SJCRH30 (cell line): Measurements from ENCODE around the gene SF3A2. TPM values are rescaled to one million over a fixed set of nuclear protein-coding genes. Genes with fewer than 3 reads are reported as not detected.
A peak's percentile ranks its signal among the peaks of the same experiment; 100 is the strongest.

Source experiments
- DNase-seq, 2 experiments: peaks; one replicate each; pipeline ENCODE4 v3.0.0-alpha.2; 2015 to 2020
- H3K27ac ChIP-seq: fragments of 250-450 bp; sonication (Bioruptor Pico); 2 replicates; pipeline ENCODE4 v1.5.1; 2020; ENCODE audit warnings: mild to moderate bottlenecking, moderate library complexity
- H3K27me3 ChIP-seq: fragments of 250-450 bp; sonication (Bioruptor Pico); 2 replicates; pipeline ENCODE4 v1.5.1; 2020; ENCODE audit warnings: mild to moderate bottlenecking, moderate library complexity
- H3K36me3 ChIP-seq: fragments of 250-450 bp; sonication (Bioruptor Pico); 2 replicates; pipeline ENCODE4 v1.5.1; 2020; ENCODE audit warnings: mild to moderate bottlenecking, moderate library complexity
- H3K4me1 ChIP-seq: fragments of 250-450 bp; sonication (Bioruptor Pico); 2 replicates; pipeline ENCODE4 v1.5.1; 2020; ENCODE audit warnings: mild to moderate bottlenecking, moderate library complexity
- H3K4me3 ChIP-seq: fragments of 250-450 bp; sonication (Bioruptor Pico); 2 replicates; pipeline ENCODE4 v1.5.1; 2020; ENCODE audit warnings: mild to moderate bottlenecking, moderate library complexity
- H3K9me3 ChIP-seq: fragments of 250-450 bp; sonication (Bioruptor Pico); replicated peaks from 2 replicates; pipeline ENCODE4 v1.5.1; 2020; ENCODE audit warnings: mild to moderate bottlenecking, moderate library complexity
- total RNA-seq: library from RNA; depleted of rRNA; stranded (reverse); fragments of >200 nt; shearing (Covaris generic); gene quantifications from 2 replicates; pipeline ENCODE4 v1.2.3, GENCODE V29; 2014

SF3A2 gene
- total RNA-seq, 1 experiment from 2014 or later = 49.1 TPM

DNA sequence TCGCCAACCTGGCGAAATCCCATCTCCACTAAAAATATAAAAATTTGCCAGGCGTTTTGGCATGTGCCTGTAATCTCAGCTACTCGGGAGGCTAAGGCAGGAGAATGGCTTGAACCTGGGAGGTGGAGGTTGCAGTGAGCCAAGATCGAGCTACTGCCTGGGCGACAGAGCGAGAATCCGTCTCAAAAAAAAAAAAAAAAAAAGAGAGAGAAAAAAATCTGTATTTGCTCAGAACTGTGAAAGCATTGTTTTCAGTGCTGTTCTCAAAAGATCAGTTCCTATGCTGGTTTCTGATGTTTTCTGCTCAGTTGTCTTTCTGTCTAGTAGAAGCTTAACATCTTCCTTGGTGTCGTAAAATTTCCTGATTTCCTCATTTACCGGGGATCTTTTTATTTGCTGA is 2.5 kb downstream of the SF3A2 start:
- no peaks in the 10 kb centered on the region for H3K27me3 ChIP-seq
- no peak overlapping the region for H3K4me3 ChIP-seq
- peaks cover 14% of the 10 kb centered on the region for H3K4me1 ChIP-seq
- H3K9me3 ChIP-seq = no peaks in the 10 kb centered on the region
- no peak overlapping the region for H3K27ac ChIP-seq
- DNase-seq = no peak
- peaks cover 31% of the 10 kb centered on the region for H3K36me3 ChIP-seq

DNA sequence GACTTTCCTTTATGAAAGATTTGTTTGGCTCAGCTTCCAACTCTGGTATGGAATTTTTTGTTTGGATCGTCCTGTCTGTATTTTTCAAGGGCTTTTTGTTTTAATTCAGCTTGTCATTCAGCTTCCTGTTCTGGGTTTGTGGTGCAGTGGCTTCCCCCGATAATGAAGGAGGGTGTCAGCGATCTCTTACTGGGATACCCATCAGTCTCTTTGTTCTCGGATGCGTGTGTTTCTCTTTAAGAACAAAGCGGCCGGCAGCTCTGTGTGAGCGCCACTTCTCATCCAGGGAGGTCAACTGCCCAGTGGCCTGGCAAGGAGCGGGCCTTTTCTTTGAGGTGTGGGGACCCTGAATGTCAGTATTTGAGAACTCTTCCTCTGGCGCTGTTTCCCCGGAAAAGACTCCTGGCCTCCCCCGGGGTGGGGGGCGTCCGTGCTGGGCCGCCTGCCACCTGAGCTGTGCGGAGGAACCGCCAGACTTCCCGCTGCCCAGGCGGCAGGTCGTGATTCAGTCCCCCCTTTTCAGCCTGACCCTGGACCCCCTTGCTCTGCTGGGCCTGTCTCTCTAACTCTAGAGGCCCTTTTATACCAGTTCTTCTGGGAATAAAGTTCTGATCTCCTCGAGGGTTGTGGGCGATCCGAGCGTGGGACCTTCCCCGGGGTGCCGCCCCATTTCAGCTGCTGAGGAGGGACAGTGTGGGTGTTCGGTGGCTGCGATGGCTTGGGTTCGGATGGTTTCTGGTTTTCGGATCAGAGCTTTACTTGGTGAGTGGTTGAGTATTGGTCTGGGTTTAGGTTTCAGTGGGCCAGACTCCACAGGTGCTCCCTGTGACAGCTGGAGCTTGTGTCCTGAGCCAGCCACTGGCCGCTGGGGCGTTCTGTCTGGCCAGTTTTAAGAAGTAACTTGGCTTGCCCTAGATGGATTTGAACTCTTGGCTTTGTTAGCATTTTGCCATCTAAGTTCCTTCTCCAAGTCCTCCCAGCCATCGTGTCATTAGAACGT is 3.4 kb downstream of the SF3A2 start:
- no peaks in the 10 kb centered on the region for H3K9me3 ChIP-seq
- H3K36me3 ChIP-seq = peaks cover 39% of the 10 kb centered on the region
- H3K27ac ChIP-seq = no peak overlapping the region
- H3K27me3 ChIP-seq = no peaks in the 10 kb centered on the region
- H3K4me1 ChIP-seq = peaks cover 14% of the 10 kb centered on the region
- H3K4me3 ChIP-seq = no peak overlapping the region
- no peak for DNase-seq

DNA sequence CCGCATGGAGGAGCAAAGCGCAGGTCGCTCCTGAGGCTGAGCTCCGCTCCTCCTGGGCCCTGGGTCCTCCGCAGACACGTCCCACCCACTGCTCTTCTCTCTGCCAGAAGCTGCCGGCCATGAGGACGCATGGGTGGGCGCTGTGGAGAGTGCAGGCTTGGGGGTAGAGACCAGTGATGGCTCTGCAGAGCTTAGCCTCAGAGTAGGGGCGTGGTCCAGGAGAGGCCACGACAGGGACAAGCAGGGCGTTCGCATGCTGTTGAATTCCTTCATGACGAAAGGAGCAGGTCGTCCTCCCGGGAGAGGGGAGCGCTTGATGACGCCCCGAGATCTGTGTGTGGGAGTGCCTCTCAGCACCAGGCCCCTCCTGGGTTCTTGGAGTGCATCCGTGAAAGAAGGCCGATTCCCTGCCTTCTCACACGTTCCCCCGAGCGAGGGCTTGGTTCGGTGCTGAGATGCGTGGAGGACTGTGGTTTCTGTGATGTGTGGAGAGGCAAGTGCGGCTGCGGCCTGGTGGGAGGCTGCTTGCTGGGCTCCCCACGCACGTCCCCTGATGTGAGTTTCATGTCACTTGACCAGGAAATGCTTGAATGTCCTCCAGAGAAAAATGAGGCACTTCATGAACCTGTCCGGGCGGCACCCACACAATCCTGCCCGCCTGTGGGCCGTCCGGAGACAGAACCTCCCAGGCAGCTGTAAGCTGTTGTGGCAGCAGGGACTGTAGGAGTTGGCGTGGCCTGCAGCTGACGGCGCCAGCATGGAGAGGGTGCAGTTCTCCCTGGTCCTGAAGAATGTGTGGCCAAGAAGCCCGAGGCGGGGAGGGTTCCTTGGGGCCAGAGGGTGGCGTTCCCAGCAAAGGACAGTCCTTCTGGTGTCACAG is 4.5 kb downstream of the SF3A2 start:
- Histone ChIP-seq H3K4me1 (peaks cover 14% of the 10 kb centered on the region), H3K4me3 (no peak overlapping the region), H3K9me3 (no peaks in the 10 kb centered on the region), H3K36me3 (peaks cover 49% of the 10 kb centered on the region), H3K27ac (no peak overlapping the region), H3K27me3 (no peaks in the 10 kb centered on the region)
- DNase-seq = no peak

DNA sequence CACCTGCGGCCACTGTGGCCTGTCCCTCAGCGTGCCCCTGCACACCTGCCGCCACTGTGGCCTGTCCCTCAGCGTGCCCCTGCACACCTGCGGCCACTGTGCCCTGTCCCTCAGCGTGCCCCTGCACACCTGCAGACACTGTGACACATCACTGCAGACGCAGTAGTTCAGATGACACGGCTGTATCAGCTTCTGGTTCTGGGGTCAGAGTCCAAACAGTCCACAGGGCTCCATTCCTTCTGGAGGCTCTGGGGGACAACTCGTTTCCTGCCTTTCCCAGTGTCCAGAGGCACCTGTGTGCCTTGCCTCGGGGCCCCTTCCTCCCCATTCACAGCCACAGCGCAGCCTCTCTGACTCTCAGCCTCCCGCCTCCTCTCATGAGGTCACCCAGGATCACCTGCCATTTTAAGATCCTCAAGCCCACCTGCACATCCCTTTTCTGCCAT is 5.5 kb downstream of the SF3A2 start:
- Histone ChIP-seq H3K27me3 (no peaks in the 10 kb centered on the region), H3K9me3 (no peaks in the 10 kb centered on the region), H3K36me3 (peaks cover 57% of the 10 kb centered on the region), H3K4me1 (peaks cover 14% of the 10 kb centered on the region), H3K4me3 (no peak overlapping the region), H3K27ac (no peak overlapping the region)
- DNase-seq = no peak

DNA sequence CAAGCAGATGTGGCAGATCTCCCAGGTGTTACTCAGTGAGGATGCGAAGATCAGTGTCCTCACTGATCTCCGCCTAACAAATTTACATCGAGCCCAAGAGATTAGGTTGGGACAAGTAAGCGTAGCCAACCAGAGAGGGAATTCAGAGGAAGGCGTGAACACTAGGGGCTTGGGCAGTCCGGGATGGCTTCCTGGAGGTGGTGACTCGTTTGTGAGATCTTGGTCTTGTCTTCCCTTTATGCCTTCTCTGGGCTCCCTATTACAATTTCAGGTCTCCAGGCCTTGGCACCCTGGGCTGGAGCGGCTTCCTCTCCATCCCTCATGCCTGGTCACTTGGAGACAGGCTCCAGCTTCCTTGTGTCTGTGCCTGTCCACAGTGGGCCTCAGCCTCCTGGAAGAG is 6.2 kb downstream of the SF3A2 start:
- H3K4me3 ChIP-seq = no peak overlapping the region
- no peaks in the 10 kb centered on the region for H3K9me3 ChIP-seq
- H3K4me1 ChIP-seq = peaks cover 9% of the 10 kb centered on the region; the same call in 1 of the 2 replicates
- DNase-seq = no peak
- H3K27me3 ChIP-seq = no peaks in the 10 kb centered on the region
- peaks cover 59% of the 10 kb centered on the region for H3K36me3 ChIP-seq
- no peak overlapping the region for H3K27ac ChIP-seq

DNA sequence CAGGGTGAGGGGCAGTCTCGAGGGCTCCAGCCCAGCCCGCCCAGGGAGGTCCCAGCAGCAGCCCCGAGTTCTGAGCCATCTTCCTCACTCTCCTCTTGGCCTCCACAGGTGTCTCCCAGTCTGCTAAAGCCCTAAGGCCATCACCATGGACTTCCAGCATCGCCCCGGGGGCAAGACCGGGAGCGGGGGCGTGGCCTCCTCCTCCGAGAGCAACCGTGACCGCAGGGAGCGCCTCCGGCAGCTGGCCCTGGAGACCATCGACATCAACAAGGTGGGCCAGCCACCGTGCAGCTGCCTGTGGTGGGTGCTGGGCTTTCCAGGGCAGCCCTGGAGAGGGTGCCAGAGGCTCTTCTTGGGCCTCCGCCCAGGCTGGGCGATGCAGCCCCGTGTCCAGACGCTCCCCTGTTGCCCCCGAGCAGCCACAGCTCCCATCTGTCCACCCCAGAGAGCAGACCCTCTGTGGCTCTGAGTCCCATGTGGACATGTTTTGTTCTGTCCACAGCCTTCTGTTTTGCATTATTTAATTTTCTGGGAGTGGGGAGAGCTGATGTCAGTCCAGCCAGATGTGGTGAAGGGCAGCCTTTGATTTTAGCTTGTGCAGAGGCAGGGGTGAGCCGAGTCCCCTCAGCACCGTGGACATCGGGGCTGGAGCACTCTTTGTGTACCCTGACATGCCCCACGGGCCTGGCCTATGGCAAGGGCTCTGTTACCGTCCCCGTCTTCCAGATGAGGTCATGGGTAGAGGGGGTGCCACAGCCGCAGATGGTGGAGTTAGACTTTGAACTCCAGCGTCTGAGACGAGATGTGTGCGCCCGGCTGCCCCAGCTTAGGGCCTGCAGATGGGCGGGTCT is 6.9 kb downstream of the SF3A2 start:
- Histone ChIP-seq H3K4me1 (peaks cover 5% of the 10 kb centered on the region; the same call in 1 of the 2 replicates), H3K9me3 (no peaks in the 10 kb centered on the region), H3K36me3 (peaks cover 54% of the 10 kb centered on the region), H3K27ac (no peak overlapping the region), H3K27me3 (no peaks in the 10 kb centered on the region), H3K4me3 (no peak overlapping the region)
- DNase-seq = peak; percentile 44 to 48

DNA sequence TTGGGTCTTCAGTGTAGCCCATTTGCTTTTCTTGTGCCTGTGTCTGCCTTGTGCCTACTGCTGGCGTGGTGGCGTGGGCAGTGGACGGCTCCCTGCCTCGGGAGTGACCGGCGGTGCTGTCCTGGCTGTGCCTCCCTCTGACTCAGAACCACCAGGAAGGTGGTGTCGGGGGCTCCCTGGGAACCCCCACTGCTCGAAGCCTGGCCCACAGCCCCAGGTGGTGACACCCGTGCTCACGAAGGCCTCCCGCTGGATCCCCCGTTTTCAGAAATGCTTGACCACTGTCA is 7.4 kb downstream of the SF3A2 start:
- H3K4me3 ChIP-seq = no peak overlapping the region
- DNase-seq = no peak
- H3K9me3 ChIP-seq = no peaks in the 10 kb centered on the region
- no peaks in the 10 kb centered on the region for H3K4me1 ChIP-seq
- H3K27ac ChIP-seq = no peak overlapping the region
- peaks cover 55% of the 10 kb centered on the region for H3K36me3 ChIP-seq
- no peaks in the 10 kb centered on the region for H3K27me3 ChIP-seq

DNA sequence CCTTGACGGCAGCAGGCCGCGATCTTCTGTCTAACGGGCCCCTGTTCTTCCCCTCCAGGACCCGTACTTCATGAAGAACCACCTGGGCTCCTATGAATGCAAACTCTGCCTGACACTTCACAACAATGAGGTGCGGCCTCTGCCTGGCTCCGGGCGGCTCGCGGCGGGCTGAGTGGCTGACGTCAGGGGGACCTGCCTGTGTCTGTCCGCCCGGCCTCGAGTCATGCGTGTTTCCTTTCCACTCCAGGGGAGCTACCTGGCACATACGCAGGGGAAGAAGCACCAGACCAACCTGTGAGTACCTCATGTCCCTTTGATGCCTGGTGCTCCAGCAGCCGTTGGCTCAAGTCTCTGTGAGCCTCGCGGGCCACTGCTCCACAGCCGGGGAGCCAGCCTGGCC is 7.9 kb downstream of the SF3A2 start:
- Histone ChIP-seq H3K27ac (no peak overlapping the region), H3K36me3 (peaks cover 59% of the 10 kb centered on the region), H3K4me3 (no peak overlapping the region), H3K27me3 (no peaks in the 10 kb centered on the region), H3K4me1 (no peaks in the 10 kb centered on the region), H3K9me3 (no peaks in the 10 kb centered on the region)
- no peak for DNase-seq

DNA sequence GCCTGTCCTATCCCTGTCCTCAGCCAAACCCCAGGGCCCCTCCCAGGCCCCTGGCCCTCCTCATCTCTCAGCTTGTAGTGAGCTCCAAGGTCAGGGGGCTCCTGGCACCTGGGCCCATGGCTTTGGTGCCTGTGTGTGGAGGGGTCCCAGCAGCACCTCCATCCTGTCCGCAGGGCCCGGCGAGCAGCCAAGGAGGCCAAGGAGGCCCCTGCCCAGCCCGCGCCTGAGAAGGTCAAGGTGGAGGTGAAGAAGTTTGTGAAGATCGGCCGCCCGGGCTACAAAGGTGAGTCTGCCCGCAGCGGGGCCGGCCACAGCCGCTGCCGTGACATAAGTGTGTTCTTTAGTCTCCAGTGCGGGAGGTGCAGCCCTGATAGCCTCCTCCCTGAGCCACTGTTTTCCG is 8.6 kb downstream of the SF3A2 start:
- Histone ChIP-seq H3K4me1 (no peaks in the 10 kb centered on the region), H3K27me3 (no peaks in the 10 kb centered on the region), H3K4me3 (no peak overlapping the region), H3K27ac (no peak overlapping the region), H3K36me3 (peaks cover 65% of the 10 kb centered on the region), H3K9me3 (no peaks in the 10 kb centered on the region)
- no peak for DNase-seq

DNA sequence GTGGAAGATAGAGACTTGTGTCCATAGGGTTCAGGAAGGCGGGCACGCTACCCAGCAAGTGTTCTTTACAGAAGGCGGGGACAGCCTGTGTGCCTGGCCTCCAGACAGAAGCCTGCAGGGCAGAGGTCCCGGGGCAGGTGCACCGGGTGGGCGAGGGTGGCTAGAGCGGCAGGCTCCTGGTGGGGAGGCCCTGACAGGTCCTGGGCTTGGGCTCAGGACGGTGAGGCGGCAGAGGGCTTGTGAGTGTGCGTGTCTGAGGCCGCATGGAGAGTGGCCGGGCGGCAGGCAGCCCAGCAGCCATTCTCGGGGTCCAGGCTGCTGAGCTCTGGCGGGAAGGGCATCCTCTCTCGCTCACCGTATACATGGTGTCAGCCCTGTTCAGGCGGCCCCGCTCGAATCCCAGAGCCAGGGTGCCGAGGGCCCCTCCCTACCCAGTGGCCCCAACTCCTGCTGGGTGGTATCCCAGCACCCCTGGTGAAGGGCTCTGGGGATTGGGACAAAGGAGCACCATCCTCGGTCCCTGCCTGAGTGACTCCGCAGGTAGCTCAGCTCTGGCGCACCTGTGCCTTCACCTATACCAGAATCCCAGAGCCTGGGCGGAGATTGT is 9.5 kb downstream of the SF3A2 start:
- Histone ChIP-seq H3K4me3 (no peak overlapping the region), H3K36me3 (peaks cover 68% of the 10 kb centered on the region), H3K4me1 (no peaks in the 10 kb centered on the region), H3K27me3 (no peaks in the 10 kb centered on the region), H3K27ac (no peak overlapping the region), H3K9me3 (no peaks in the 10 kb centered on the region)
- no peak for DNase-seq

DNA sequence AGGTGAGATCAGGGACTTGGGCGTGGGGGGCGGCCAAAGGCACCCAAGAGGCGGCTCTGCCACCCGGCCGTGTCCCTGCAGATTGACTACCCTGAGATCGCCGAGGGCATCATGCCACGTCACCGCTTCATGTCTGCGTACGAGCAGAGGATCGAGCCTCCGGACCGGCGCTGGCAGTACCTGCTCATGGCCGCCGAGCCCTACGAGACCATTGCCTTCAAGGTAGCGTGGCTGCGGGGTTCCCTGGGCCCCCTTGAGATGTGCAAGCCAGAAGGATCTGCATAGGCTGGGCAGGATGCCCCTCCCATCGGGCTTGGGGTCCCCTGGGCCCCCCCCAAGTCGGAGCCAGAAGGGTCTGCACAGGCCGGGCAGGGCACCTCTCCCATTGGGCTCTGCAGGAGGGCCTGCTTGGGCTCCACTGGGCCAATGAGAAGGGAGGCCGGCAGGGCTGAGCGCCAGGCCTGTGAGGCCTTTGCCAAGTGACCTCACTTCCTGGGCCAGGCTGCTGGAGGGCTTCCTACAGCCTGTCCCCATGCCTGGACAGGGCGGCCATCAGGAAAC is 10.3 kb downstream of the SF3A2 start:
- DNase-seq = no peak
- no peaks in the 10 kb centered on the region for H3K27me3 ChIP-seq
- H3K4me3 ChIP-seq = no peak overlapping the region
- H3K9me3 ChIP-seq = no peaks in the 10 kb centered on the region
- H3K27ac ChIP-seq = no peak overlapping the region
- no peaks in the 10 kb centered on the region for H3K4me1 ChIP-seq
- peaks cover 72% of the 10 kb centered on the region for H3K36me3 ChIP-seq

DNA sequence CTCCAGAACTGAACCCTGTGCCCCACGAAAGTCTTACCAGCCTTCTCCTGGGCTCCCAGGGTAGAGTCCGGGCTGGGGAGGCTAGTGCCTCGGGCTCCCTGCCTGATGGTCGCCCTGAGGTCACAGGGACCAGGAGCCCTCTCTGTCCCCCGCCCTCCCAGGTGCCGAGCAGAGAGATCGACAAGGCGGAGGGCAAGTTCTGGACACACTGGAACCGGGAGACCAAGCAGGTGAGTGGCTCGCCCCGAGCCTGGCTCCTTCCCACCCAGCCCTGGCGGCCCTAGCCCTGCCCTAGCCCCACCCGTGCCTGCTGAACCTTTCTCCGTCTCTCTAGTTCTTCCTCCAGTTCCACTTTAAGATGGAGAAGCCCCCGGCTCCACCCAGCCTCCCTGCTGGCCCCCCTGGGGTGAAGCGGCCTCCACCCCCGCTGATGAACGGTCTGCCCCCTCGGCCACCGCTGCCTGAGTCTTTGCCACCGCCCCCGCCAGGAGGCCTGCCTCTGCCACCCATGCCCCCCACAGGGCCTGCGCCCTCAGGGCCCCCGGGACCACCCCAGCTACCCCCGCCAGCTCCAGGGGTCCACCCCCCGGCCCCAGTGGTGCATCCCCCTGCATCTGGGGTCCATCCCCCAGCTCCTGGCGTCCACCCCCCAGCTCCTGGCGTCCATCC is 10.9 kb downstream of the SF3A2 start:
- Histone ChIP-seq H3K9me3 (no peaks in the 10 kb centered on the region), H3K36me3 (peaks cover 76% of the 10 kb centered on the region), H3K4me3 (no peak overlapping the region), H3K27me3 (no peaks in the 10 kb centered on the region), H3K27ac (no peak overlapping the region), H3K4me1 (no peaks in the 10 kb centered on the region)
- DNase-seq = no peak

DNA sequence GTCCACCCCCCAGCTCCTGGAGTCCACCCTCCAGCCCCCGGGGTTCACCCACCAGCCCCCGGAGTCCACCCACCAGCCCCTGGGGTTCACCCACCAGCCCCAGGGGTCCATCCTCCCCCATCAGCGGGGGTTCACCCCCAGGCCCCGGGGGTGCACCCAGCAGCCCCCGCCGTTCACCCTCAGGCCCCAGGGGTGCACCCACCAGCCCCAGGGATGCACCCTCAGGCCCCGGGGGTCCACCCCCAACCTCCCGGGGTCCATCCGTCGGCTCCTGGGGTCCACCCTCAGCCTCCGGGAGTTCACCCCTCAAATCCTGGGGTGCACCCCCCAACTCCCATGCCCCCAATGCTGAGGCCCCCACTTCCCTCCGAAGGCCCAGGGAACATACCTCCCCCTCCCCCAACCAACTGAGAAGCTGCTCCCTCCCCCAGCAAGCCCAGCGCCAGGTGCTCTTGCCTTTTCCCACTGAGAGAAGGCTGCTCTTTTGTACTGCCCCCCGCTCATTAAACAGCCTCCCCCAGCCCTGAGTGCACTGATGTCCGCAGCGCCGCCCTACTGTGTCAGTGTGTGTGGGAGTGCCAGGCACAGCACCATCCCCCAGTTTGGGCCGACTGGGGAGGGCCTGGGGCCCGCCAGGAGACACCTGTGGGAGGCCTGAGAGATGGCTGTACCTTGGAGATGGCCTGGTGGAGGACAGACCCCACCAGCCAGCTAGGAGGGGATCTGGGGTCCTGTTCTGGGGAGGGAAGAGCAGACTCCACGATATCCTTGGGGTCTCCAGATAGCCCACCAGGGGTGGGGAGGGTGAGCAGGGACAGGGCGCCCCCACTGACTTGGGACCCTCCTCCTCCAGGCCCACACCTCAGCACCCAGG is 11.7 kb downstream of the SF3A2 start:
- Histone ChIP-seq H3K36me3 (peaks cover 76% of the 10 kb centered on the region), H3K27me3 (no peaks in the 10 kb centered on the region), H3K9me3 (no peaks in the 10 kb centered on the region), H3K4me3 (no peak overlapping the region), H3K27ac (no peak overlapping the region), H3K4me1 (no peaks in the 10 kb centered on the region)
- no peak for DNase-seq
